Fibroblast of peridontal ligament (primary cell): ENCODE data around the gene KMT2B.

ENCODE experiments used
- DNase-seq: peaks from one replicate; pipeline ENCODE4 v3.0.0-alpha.2; 2010; ENCODE audit errors: extremely low read depth

Gene KMT2B

DNA sequence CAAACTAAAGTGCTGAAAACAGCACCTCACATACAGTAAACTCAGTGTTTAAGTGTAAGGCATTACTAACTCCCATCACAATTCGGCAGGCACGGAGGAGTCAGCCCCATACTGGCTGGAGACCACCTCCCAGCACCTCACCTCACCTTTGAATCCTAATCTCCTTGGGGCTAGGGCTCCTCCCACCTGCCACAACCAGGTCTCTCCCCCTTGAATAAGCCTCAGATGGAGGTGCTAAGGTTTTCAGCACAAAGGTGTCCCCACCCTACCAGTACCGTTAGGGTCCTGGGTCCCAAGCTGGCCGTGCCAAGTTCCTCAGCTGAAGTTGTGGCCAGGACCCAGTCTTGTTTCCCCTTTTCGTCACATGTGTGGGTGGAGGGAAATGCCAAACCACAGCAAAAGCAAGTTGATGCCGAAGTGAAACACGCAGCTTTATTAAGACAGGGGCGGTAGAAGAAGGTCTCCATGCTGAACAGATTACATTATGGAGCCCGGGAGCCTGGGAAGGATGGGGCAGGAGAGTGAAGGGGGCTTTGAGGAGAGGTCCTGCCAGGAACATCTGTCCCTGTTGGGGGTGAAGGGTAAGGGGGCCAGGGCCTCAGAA lies 24.4 kb downstream of the KMT2B start, which contains the start of gene IGFLR1:
TSS of gene IGFLR1 (minus strand) at position 332 of the 604 bp plus-strand sequence. CDS start 1,272 bp downstream, outside the sequence.
- DNase-seq = no peak

DNA sequence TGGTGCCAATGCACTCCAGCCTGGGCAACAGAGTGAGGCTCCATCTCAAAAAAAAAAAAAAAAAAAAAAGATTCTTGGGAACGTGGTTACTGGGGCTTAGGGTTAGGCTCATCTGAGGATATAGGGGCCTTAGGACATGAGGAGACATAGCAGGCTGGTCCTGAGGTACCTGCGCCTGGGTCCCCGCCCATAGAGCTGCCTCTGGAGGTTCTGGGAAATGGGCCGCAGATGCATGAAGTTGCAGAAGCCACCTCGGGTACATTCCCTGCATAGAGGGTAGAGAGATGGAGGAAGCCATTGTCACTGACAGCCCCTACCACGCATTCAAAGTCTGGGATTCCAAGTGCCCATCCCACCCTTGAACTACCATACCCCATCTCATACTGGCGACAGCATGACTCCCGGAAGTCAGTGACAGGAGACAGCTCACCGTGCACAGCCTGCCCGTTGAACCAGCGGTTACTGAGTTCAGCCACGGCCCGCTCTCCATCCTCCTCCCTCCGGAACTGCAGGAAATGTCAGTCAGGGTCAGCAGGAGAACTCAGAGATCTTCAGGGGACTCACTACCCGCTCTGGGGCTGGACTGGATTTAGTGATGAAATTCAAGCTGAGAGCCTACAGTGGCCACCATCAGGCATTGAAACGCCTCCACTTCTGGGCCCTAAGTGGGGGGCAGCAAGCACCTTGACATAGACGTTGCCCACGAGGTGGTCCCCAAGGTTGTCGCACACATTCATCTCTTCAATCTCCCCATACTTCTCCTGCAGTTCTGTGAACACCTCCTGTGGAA lies 26.0 kb downstream of the KMT2B start:
- DNase-seq = no peak

DNA sequence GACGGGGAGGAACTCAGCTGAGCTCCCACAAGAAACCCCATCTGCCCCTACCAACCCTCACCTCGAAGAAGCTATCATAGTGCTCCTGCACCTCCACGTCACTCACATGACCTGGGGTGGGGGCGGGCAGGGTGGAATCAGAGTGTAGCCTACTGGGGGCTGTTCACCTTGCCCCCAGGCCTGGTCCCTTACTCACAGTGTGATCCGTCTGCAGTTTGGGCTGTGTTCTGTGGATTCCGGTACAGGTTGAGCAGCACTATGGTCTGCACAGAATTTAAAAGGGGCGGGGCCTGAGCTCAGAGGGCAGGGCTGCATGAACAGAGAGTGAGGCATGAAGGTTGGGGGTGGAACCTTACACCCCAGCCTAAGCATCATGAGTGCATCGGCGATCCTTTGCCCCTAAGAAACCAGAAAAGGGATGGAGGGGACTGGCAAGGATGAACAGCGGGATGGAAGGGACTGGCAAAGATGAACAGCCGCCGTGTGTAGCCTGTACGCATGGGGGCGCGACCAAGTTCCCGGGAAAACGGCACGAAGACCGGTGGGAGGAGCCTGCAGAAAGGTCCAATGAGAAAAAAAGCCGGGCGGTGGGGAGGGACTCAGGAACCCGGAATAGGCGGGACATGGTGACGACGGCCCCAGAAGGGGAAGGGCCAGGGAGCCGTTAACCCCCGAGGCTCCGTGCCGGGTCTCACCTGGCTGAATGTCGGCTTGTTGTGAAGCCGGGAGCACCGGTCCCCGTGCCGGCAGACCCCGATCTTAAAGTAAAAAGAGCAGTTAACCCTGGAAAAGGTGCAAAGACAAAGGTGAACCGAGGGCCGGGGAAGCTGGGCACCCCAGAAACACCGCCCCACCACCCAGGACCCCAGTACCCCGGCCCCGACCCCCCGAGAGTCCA lies 26.9 kb downstream of the KMT2B start:
- DNase-seq = peak; percentile 94

GRCh38 chr19:35745328-35746086 lies 27.7 kb downstream of the KMT2B start, which contains the start of the genes PSENEN and U2AF1L4:
Gene PSENEN, plus strand, starts transcription at chr19:35745651. Its CDS starts 280 bp downstream, at chr19:35745931.
Gene U2AF1L4, minus strand, starts transcription at chr19:35745418. Its CDS starts 27 bp downstream, at chr19:35745391.
- DNase-seq = peak; percentile 100

DNA sequence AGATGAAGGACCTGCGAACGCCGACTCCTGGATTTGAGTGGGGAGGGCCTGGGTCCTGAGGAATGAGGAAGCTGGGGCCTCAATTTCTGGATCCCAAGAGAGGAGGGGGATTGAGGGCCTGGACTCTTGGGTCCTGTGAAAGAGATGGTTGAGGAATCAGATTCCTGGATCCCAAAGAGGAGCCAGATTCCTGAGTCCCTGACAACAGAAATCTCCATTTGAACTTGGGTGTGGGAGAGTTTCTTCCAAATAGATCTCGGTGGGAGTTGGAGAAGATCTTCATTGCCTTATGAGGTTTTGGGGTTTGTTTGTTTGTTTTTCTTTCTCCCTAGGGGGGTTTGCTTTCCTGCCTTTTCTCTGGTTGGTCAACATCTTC lies 28.3 kb downstream of the KMT2B start:
- peak; percentile 8 for DNase-seq

DNA sequence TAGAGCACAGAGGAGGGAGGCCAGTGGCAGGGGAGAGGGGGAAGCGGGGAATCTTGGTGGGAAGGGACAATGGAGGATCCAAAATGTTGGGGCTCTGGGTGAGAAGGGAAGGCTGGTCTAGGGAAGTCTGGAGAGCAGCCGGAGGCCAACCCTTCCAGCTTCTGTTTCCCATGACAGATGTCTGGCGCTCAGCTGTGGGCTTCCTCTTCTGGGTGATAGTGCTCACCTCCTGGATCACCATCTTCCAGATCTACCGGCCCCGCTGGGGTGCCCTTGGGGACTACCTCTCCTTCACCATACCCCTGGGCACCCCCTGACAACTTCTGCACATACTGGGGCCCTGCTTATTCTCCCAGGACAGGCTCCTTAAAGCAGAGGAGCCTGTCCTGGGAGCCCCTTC lies 28.7 kb downstream of the KMT2B start:
- no peak for DNase-seq

GRCh38 chr19:35748106-35749020 lies 30.6 kb downstream of the KMT2B start, which contains the start of gene LIN37:
Gene LIN37, plus strand, starts transcription at chr19:35748576. Its CDS starts 149 bp downstream, at chr19:35748725.
- peak; percentile 100 for DNase-seq

DNA sequence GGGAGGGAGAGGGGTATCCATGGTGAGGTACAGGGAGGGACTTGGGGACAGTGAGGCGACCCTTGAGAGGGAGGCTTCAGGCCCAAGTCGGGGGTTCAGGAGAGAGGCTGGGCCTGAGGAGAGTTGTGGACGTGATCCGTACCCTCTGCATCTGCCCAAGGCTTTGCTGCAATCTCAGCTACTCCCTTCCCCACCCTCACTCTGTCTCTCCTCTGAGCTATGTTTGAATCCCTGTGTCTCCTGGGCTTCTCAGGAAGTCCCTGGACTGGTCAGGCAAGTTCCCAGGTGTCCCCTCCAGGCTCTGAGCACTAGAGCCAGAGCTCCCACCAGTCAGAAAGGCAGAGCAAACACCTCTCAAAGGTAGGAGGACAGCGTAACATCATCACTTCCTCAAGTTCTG lies 32.4 kb downstream of the KMT2B start:
- no peak for DNase-seq

- DNase-seq = no peak
These were observed 34.3 kb downstream of the KMT2B start for GRCh38 chr19:35751839-35752745.

DNA sequence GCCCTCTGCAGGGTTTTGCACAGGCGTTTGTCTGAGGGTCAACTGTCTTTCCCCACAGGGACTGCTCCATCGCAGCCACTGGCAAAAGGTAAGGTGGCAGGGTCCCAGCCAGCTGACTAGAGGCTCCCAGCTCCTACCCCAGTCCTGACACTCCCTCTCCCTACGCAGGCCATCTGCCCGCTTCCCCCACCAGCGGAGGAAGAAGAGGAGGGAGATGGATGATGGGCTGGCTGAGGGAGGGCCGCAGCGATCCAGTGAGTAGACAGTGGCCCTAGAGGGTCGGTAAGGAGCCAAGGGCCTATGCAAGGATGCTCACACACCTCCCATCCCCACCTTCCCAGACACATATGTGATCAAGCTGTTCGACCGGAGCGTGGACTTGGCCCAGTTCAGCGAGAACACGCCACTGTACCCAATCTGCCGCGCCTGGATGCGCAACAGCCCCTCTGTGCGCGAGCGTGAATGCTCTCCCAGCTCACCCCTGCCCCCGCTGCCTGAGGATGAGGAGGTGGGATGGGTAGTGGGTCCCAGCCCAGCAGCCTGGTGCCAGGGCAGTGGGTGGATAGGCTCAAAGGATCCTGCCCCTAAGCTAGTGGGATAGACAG lies 35.0 kb downstream of the KMT2B start:
- no peak for DNase-seq

- DNase-seq = no peak
These were observed 36.0 kb downstream of the KMT2B start for GRCh38 chr19:35753634-35754369.

DNA sequence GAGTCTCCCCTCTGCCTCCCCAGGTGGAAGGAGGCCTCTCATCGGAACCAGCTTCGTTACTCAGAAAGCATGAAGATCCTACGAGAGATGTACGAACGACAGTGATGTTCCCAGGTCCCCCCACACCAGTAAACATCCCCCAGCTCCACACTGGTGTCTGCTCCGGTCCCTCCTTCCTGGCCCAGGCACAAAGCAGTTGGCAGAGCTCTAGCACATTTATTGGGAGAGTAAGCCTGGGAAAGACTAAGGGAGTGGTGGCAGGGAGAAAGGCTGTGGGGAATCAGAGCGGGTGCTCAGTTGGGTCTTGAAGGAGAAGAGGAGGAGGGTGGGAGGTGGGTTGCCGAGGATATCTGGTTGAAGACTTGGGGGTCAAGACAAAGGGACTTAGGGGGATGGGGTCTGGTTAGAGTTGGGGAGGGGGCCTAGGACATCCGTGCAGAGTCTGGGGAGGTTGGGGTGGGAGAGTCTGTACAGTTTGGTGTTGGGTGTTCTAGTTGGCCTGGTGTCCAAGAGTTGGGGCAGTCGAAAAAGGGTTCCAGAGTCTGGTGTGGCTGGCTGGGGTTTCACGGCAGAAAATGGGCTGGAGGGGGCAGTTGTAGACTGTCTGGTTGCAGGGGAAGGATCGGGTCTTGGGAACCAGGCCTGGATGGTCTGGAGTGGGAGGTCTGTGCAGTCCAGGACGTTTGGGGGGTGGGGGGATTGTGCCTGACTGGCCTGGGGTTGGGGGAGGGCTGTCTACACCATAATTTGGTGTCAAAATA lies 36.7 kb downstream of the KMT2B start:
- DNase-seq = no peak

DNA sequence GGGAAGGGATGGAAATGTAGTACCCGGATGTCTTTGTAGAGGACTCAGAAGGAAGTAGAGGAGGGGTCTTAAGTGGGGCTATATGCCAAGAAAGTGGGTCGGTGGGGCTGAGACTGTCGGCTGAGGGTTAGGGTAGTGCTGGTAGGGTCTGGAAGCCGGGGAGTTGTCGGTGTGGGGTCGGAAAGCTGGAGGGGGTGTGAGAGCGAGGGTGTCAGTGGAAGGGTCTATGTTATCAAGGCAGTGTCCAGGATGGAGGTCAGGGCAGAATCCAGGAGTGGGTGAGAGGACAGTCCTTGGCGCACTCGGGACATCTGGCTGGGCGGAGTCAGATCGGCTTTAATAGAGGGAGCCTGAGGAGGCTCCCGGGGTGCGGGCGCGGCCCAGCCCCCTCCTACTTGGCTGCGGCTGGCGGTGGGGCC lies 37.3 kb downstream of the KMT2B start:
- DNase-seq = no peak

DNA sequence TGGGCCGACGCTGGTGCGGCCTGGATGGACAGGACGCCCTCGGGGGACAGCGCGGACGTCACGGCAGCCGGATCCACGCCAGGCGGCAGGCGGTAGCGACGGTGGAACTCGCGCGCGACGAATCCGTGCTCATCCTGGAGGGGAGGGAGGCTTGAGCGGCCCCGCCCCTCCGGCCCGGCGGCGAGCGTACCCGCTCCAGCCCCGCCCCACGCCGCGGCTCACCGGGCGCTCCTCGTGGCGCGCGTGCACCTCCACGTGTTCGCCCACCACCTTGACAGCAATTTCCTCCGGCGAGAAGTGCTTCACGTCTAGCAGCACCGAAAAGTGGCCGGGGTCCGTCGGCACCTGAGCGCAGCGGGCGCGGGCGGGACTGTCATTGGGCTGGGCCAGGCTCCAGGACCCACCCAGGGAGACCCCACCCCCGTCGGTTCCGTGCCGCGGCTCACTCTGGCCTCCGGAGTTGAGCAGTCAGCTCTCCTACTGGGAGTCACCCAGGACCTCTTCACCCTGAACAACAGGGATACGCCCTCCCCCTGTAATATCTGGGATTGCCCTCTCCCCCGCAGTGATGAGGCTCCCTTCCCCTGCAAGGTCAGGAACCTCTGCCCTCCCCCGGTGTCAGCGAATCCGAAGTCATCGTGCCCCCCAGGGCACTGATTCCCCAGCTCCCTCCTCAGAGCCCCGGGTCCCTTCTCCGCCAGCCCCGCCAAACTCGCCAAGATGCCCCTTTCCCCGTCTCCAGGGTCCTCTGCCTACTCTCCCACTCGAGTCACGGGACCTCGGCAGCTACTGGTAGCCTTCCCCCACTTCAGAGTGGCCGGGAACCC lies 38.0 kb downstream of the KMT2B start:
- DNase-seq = no peak

GRCh38 chr19:35756377-35757230 lies 38.8 kb downstream of the KMT2B start, which contains the start of gene HSPB6:
Gene HSPB6, minus strand, starts transcription at chr19:35757029. Its CDS starts 21 bp downstream, at chr19:35757008.
- peak; percentile 36 for DNase-seq
